Measurements from ENCODE around the gene SNF8. TPM values are rescaled to one million over a fixed set of nuclear protein-coding genes. Genes with fewer than 3 reads are reported as not detected.

SNF8 gene
- total and polyA plus RNA-seq, 9 of the 15 experiments (the other 6 are each of a cell fraction or from before 2014, with no cell fraction given), result 6.9 to 149 (median 117) TPM

DNA sequence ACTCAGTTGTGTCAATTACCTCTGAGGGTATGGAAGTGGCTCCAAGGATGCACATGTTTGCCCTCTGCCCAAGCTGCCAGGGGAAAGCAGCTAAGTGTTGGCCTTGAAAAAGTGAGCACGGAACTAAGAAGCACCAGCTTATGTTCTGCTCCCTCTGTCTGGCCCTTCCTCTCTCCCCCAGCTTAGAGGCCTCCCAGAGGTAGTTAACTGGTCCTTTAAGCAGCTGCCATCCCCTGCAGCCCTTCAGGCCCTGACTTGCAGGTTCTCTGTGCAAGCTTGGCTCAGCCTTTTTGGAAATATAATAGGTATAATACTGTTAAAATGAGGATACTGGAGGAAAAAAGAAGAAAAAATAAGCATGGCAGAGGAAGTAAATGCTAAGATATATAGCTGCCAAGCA, 43.4 kb downstream of the SNF8 start:
- Histone ChIP-seq H3K9ac (ENCODE audit: insufficient read depth in 1 of 2, low read depth in 2 of 2, low read length in 2 of 2) (peak overlapping the region in 1 of 2 experiments; percentile 19; a peak in 1 of 4 replicates), H4K20me1 (replicated peaks; ENCODE audit: control insufficient read depth, insufficient read depth, low read length) (no peaks in the 10 kb centered on the region), H3K4me1 (replicated peaks in 1 of 2; ENCODE audit: control insufficient read depth in 2 of 2, insufficient read depth in 2 of 2, low read length in 2 of 2) (no peaks in the 10 kb centered on the region; a peak in 1 of 5 replicates), H3K79me2 (ENCODE audit: control insufficient read depth, insufficient read depth, low read length) (no peaks in the 10 kb centered on the region), H3K27me3 (ENCODE audit: control insufficient read depth in 2 of 2, insufficient read depth in 2 of 2, low read length in 2 of 2) (no peaks in the 10 kb centered on the region), H3K4me2 (ENCODE audit: insufficient read depth, low read length) (no peak overlapping the region), H3K36me3 (ENCODE audit: control insufficient read depth, insufficient read depth, low read length) (peaks cover 21% of the 10 kb centered on the region), H3K9me1 (ENCODE audit: control insufficient read depth, insufficient read depth, low read length) (no peaks in the 10 kb centered on the region), H3K27ac (ENCODE audit: extremely low read depth, low read depth, low read length) (no peak overlapping the region), H3K4me3 (no peak overlapping the region), H3K9me3 (replicated peaks; ENCODE audit: control insufficient read depth, insufficient read depth, low read depth, low read length) (no peaks in the 10 kb centered on the region), H2AFZ (ENCODE audit: low read depth, low read length) (no peak overlapping the region)
- FAIRE-seq, result no peak
- TF ChIP-seq HDAC6 (IDR thresholded peaks at IDR 0.05; ENCODE audit: low read depth, low read length), result no peak
- BruUV-seq (replicated peaks), result no TSS peak
- intact Hi-C loops (cut with micrococcal nuclease) (no loop called here), in situ Hi-C loops (cut with MboI) (no loop called here)
- DNase-seq (ENCODE audit: extremely low read depth in 1 of 4, low spot score in 3 of 4), result no peak
- 60% methylated on average over 1 of the region's 1 CpG for WGBS (ENCODE audit: insufficient coverage, low coverage, missing lambda C conversion rate)
- ChIA-PET POLR2A (interaction anchor here (0.7 to 8.2 kb wide), 2 partner anchors 7 to 9 kb away, joined by 4 to 52 read pairs; partner anchors contain the start of gene ATP5MC1), CTCF (ENCODE audit: low intra/inter-chr PET ratio) (no interaction called here)
- peak; percentile 46; the same call in 1 of the 3 replicates for ATAC-seq

GRCh38 chr17:48894886-48895285, 49.8 kb downstream of the SNF8 start:
- POLR2A ChIA-PET, result interaction anchor here (1.8 to 4.2 kb wide), 2 partner anchors 11 to 66 kb away, joined by 4 to 52 read pairs; partner anchors contain the start of gene UBE2Z
- in situ Hi-C loops (cut with MboI), result no loop called here
- H3K4me2 ChIP-seq (ENCODE audit: insufficient read depth, low read length), result no peak overlapping the region
- TF ChIP-seq RREB1 (CRISPR knock-in tag; IDR thresholded peaks at IDR 0.05) (no peak), ZNF232 (CRISPR knock-in tag; IDR thresholded peaks at IDR 0.05) (no peak), ZBTB26 (CRISPR knock-in tag; IDR thresholded peaks at IDR 0.05) (no peak), RAD51 (IDR thresholded peaks at IDR 0.05; ENCODE audit: borderline replicate concordance, low read depth) (no peak), ZNF184 (CRISPR knock-in tag; IDR thresholded peaks at IDR 0.05) (no peak), CCAR2 (IDR thresholded peaks at IDR 0.05; ENCODE audit: low read depth, low read length) (no peak)

More at GRCh38 chr17:48894886-48895285, 49.8 kb downstream of the SNF8 start:
- DNase-seq (ENCODE audit: extremely low read depth in 1 of 4, low spot score in 3 of 4) (no peak), FAIRE-seq (no peak), ATAC-seq (no peak)
- Histone ChIP-seq H3K27me3 (ENCODE audit: control insufficient read depth in 2 of 2, insufficient read depth in 2 of 2, low read length in 2 of 2) (no peaks in the 10 kb centered on the region), H3K36me3 (ENCODE audit: control insufficient read depth, insufficient read depth, low read length) (peaks cover 50% of the 10 kb centered on the region), H3K4me1 (replicated peaks in 1 of 2; ENCODE audit: control insufficient read depth in 2 of 2, insufficient read depth in 2 of 2, low read length in 2 of 2) (peaks cover 6 to 8% of the 10 kb centered on the region in 2 experiments; a peak in 2 of 5 replicates), H3K27ac (ENCODE audit: extremely low read depth, low read depth, low read length) (no peak overlapping the region), H3K9me1 (ENCODE audit: control insufficient read depth, insufficient read depth, low read length) (no peaks in the 10 kb centered on the region), H3K79me2 (ENCODE audit: control insufficient read depth, insufficient read depth, low read length) (peaks cover 27% of the 10 kb centered on the region), H2AFZ (ENCODE audit: low read depth, low read length) (no peak overlapping the region), H3K4me3 (no peak overlapping the region), H3K9ac (ENCODE audit: insufficient read depth in 1 of 2, low read depth in 2 of 2, low read length in 2 of 2) (peak overlapping the region; percentile 77 to 95; a peak in 1 of 4 replicates), H3K9me3 (replicated peaks; ENCODE audit: control insufficient read depth, insufficient read depth, low read depth, low read length) (no peaks in the 10 kb centered on the region; the same call in 1 of the 2 replicates), H4K20me1 (replicated peaks; ENCODE audit: control insufficient read depth, insufficient read depth, low read length) (no peaks in the 10 kb centered on the region)
- CTCF ChIA-PET (ENCODE audit: low intra/inter-chr PET ratio), result no interaction called here
- WGBS (ENCODE audit: insufficient coverage, low coverage, missing lambda C conversion rate), result 80% methylated on average over 3 of the region's 3 CpGs
- BruUV-seq (replicated peaks), result no TSS peak
- intact Hi-C loops (cut with micrococcal nuclease), result loop anchor here (5.0 to 10.0 kb wide), 2 partner anchors 130 to 297 kb away; no protein-coding TSS in a partner anchor
